ENCODE data around the gene BTF3L4. TPM values are rescaled to one million over a fixed set of nuclear protein-coding genes. Genes with fewer than 3 reads are reported as not detected.
"Not testable (repeated sequence)": the region's sequence is repeated elsewhere in the genome, so short reads cannot be mapped to it uniquely, and the experiment has no call there.

The BTF3L4 gene
- total RNA-seq, 2 donors from 2014 or later = 23.1 to 26.5 TPM

GRCh38 chr1:52026278-52026677, 29.8 kb upstream of the BTF3L4 start:
- Histone ChIP-seq H3K36me3 (replicated peaks in 1 of 2; ENCODE audit: insufficient read depth in 1 of 2, low read depth in 2 of 2) (peaks cover 0 to 16% of the 10 kb centered on the region in 2 donors), H3K27ac (no peak overlapping the region), H3K4me1 (peaks cover 36% of the 10 kb centered on the region), H3K4me3 (no peak overlapping the region), H3K27me3 (no peaks in the 10 kb centered on the region), H3K9me3 (no peaks in the 10 kb centered on the region)
- no peak for ATAC-seq
- no peak for DNase-seq
- intact Hi-C loops (cut with DNase I) = no loop called here
- TF ChIP-seq CTCF (IDR thresholded peaks at IDR 0.05) = no peak
- 97 to 100% methylated on average over 2 of the region's 2 CpGs for WGBS, 2 donors

- ATAC-seq = peak; percentile 69
- peak in 1 of 7 experiments; percentile 8 for TF ChIP-seq CTCF (IDR thresholded peaks at IDR 0.05)
- TF ChIP-seq POLR2A (IDR thresholded peaks at IDR 0.05) = no peak
- peaks cover 0 to 7% of the 10 kb centered on the region in 2 donors for H3K36me3 ChIP-seq (replicated peaks in 1 of 2; ENCODE audit: insufficient read depth in 1 of 2, low read depth in 2 of 2)
- no peak overlapping the region for H3K4me3 ChIP-seq
- peaks cover 51% of the 10 kb centered on the region for H3K4me1 ChIP-seq
- no peaks in the 10 kb centered on the region for H3K9me3 ChIP-seq
- intact Hi-C loops (cut with DNase I) = no loop called here
- peak in 2 of 4 donors; percentile 28 to 43 for DNase-seq
- 13 to 22% methylated on average over 1 of the region's 1 CpG for WGBS, 2 donors
- H3K27me3 ChIP-seq = no peaks in the 10 kb centered on the region
- peak overlapping the region; percentile 11 to 74 (median 36) for H3K27ac ChIP-seq
These were observed 27.8 kb upstream of the BTF3L4 start for GRCh38 chr1:52028328-52028727.

- TF ChIP-seq POLR2A (IDR thresholded peaks at IDR 0.05) = peak in 1 of 3 donors; percentile 31
- H3K9me3 ChIP-seq; intact Hi-C loops (cut with DNase I); H3K4me3 ChIP-seq; H3K27me3 ChIP-seq; H3K36me3 ChIP-seq (replicated peaks in 1 of 2; ENCODE audit: insufficient read depth in 1 of 2, low read depth in 2 of 2); ATAC-seq: not testable (repeated sequence)
- Histone ChIP-seq H3K4me1 (peaks cover 54% of the 10 kb centered on the region), H3K27ac (peak overlapping the region in 3 of 4 donors; percentile 2 to 74 (median 44))
- peak in 1 of 4 donors; percentile 35 for DNase-seq
- 25 to 30% methylated on average over 5 of the region's 5 CpGs for WGBS, 2 donors
These were observed 27.3 kb upstream of the BTF3L4 start for GRCh38 chr1:52028839-52029238.

- no peaks in the 10 kb centered on the region for H3K36me3 ChIP-seq (replicated peaks in 1 of 2; ENCODE audit: insufficient read depth in 1 of 2, low read depth in 2 of 2)
- H3K4me3 ChIP-seq = peak overlapping the region; percentile 41 to 81
- peaks cover 59% of the 10 kb centered on the region for H3K4me1 ChIP-seq
- TF ChIP-seq POLR2A (IDR thresholded peaks at IDR 0.05) (no peak), CTCF (IDR thresholded peaks at IDR 0.05) (no peak)
- ATAC-seq (no peak), DNase-seq (no peak)
- H3K9me3 ChIP-seq = no peaks in the 10 kb centered on the region
- H3K27ac ChIP-seq = peak overlapping the region in 2 of 4 donors; percentile 73 to 94
- intact Hi-C loops (cut with DNase I) = no loop called here
- no peaks in the 10 kb centered on the region for H3K27me3 ChIP-seq
- WGBS, 2 donors = 26 to 48% methylated on average over 2 to 5 of the region's 5 CpGs
These were observed 23.8 kb upstream of the BTF3L4 start for GRCh38 chr1:52032124-52032784.

GRCh38 chr1:52032785-52033131, 23.3 kb upstream of the BTF3L4 start:
- ATAC-seq = peak; percentile 7
- no peak for TF ChIP-seq CTCF (IDR thresholded peaks at IDR 0.05)
- no peak for TF ChIP-seq POLR2A (IDR thresholded peaks at IDR 0.05)
- Histone ChIP-seq H3K36me3 (replicated peaks in 1 of 2; ENCODE audit: insufficient read depth in 1 of 2, low read depth in 2 of 2) (no peaks in the 10 kb centered on the region), H3K27me3 (no peaks in the 10 kb centered on the region), H3K27ac (peak overlapping the region in 3 of 4 donors; percentile 73 to 94 (median 88)), H3K4me1 (peaks cover 64% of the 10 kb centered on the region), H3K4me3 (peak overlapping the region; percentile 41 to 81), H3K9me3 (no peaks in the 10 kb centered on the region)
- 0 to 20% methylated on average over 1 to 24 of the region's 24 CpGs for WGBS, 2 donors
- intact Hi-C loops (cut with DNase I) = no loop called here
- DNase-seq = peak; percentile 32 to 51 (median 40)

Measured in body of pancreas (tissue), 4 donors.